Mesendoderm (in vitro differentiated cells): Measurements from ENCODE around the gene R3HDM2.
"Not testable (repeated sequence)": the region's sequence is repeated elsewhere in the genome, so short reads cannot be mapped to it uniquely, and the experiment has no call there.

ENCODE experiments used
- DNase-seq: peaks from one replicate; pipeline ENCODE4 v3.0.0; 2013
- H2AK5ac ChIP-seq: 2 replicates; pipeline ENCODE4 v1.6.1; 2013; ENCODE audit warnings: low read length, inconsistent platforms
- H2BK120ac ChIP-seq: 2 replicates; pipeline ENCODE4 v1.6.1; 2013; ENCODE audit warnings: low read depth, mild to moderate bottlenecking, low read length, moderate library complexity, mixed read lengths
- H2BK15ac ChIP-seq: replicated peaks from 2 replicates; pipeline ENCODE4 v1.6.1; 2013; ENCODE audit warnings: low read depth, mild to moderate bottlenecking, moderate library complexity
- H2BK5ac ChIP-seq: 2 replicates; pipeline ENCODE4 v1.6.1; 2013; ENCODE audit warnings: low read length, inconsistent platforms
- H3K18ac ChIP-seq: 2 replicates; pipeline ENCODE4 v1.6.1; 2013; ENCODE audit warnings: mild to moderate bottlenecking, low read length, mixed read lengths
- H3K23ac ChIP-seq: one replicate; pipeline ENCODE4 v1.6.1; 2013; ENCODE audit warnings: low read length
- H3K27ac ChIP-seq: 2 replicates; pipeline ENCODE4 v1.5.1; 2013; ENCODE audit warnings: low read depth, mild to moderate bottlenecking, inconsistent platforms, low read length, moderate library complexity
- H3K27me3 ChIP-seq: 2 replicates; pipeline ENCODE4 v1.6.1; 2013; ENCODE audit warnings: low read length, control low read depth, mild to moderate bottlenecking, inconsistent platforms; ENCODE audit not compliant: insufficient read depth, poor library complexity
- H3K36me3 ChIP-seq: 2 replicates; pipeline ENCODE4 v1.6.1; 2013; ENCODE audit warnings: low read length, inconsistent platforms; ENCODE audit not compliant: control insufficient read depth, insufficient read depth
- H3K4ac ChIP-seq: one replicate; pipeline ENCODE4 v1.6.1; 2013; ENCODE audit warnings: low read depth, mild to moderate bottlenecking, low read length, moderate library complexity
- H3K4me1 ChIP-seq: 2 replicates; pipeline ENCODE4 v1.6.1; 2013; ENCODE audit warnings: low read depth, low read length, inconsistent platforms; ENCODE audit not compliant: control insufficient read depth
- H3K4me2 ChIP-seq: 2 replicates; pipeline ENCODE4 v1.6.1; 2013; ENCODE audit warnings: low read length
- H3K4me3 ChIP-seq: 2 replicates; pipeline ENCODE4 v1.5.1; 2013; ENCODE audit warnings: mild to moderate bottlenecking, low read length
- H3K56ac ChIP-seq: one replicate; pipeline ENCODE4 v1.6.1; 2013; ENCODE audit warnings: low read length
- H3K79me1 ChIP-seq: 2 replicates; pipeline ENCODE4 v1.6.1; 2013; ENCODE audit warnings: low read length, inconsistent platforms
- H3K79me2 ChIP-seq: 2 replicates; pipeline ENCODE4 v1.6.1; 2013; ENCODE audit warnings: mild to moderate bottlenecking, low read length; ENCODE audit not compliant: control insufficient read depth, insufficient read depth
- H3K9ac ChIP-seq: 2 replicates; pipeline ENCODE4 v1.6.1; 2013; ENCODE audit warnings: low read length, inconsistent platforms
- H4K5ac ChIP-seq: one replicate; pipeline ENCODE4 v1.6.1; 2013; ENCODE audit warnings: low read length
- H4K8ac ChIP-seq: one replicate; pipeline ENCODE4 v1.6.1; 2013; ENCODE audit warnings: low read depth, mild to moderate bottlenecking, control low read depth, low read length, moderate library complexity
- WGBS: extraction: QIAGEN DNeasy Blood & Tissue Kit; methylation state at CpG from one replicate; pipeline ENCODE4 v1.1.7; 2013; ENCODE audit warnings: low lambda C conversion rate, missing lambda C conversion rate; ENCODE audit not compliant: insufficient coverage; ENCODE audit errors: extremely low coverage; 5-methylcytosine and 5-hydroxymethylcytosine counted together

The R3HDM2 gene

GRCh38 chr12:57448669-57449068, 17.8 kb upstream of the R3HDM2 start:
- H2BK15ac ChIP-seq = no peak overlapping the region
- H3K27ac ChIP-seq = no peak overlapping the region
- H3K18ac ChIP-seq = no peak overlapping the region
- no peaks in the 10 kb centered on the region for H3K79me1 ChIP-seq
- no peak overlapping the region for H4K8ac ChIP-seq
- WGBS = no CpG with 5 or more reads among the region's 2 CpGs
- peaks cover 1% of the 10 kb centered on the region for H3K4me1 ChIP-seq
- no peak overlapping the region for H3K9ac ChIP-seq
- no peak overlapping the region for H3K4me3 ChIP-seq
- no peaks in the 10 kb centered on the region for H3K27me3 ChIP-seq
- no peak overlapping the region for H3K4me2 ChIP-seq
- H3K36me3 ChIP-seq = no peaks in the 10 kb centered on the region
- H3K23ac ChIP-seq = no peak overlapping the region
- H2BK5ac ChIP-seq = no peak overlapping the region
- no peak overlapping the region for H3K56ac ChIP-seq
- no peak overlapping the region for H4K5ac ChIP-seq
- no peak overlapping the region for H3K4ac ChIP-seq
- H2BK120ac ChIP-seq = no peak overlapping the region
- H2AK5ac ChIP-seq = no peak overlapping the region
- no peaks in the 10 kb centered on the region for H3K79me2 ChIP-seq
- no peak for DNase-seq

DNA sequence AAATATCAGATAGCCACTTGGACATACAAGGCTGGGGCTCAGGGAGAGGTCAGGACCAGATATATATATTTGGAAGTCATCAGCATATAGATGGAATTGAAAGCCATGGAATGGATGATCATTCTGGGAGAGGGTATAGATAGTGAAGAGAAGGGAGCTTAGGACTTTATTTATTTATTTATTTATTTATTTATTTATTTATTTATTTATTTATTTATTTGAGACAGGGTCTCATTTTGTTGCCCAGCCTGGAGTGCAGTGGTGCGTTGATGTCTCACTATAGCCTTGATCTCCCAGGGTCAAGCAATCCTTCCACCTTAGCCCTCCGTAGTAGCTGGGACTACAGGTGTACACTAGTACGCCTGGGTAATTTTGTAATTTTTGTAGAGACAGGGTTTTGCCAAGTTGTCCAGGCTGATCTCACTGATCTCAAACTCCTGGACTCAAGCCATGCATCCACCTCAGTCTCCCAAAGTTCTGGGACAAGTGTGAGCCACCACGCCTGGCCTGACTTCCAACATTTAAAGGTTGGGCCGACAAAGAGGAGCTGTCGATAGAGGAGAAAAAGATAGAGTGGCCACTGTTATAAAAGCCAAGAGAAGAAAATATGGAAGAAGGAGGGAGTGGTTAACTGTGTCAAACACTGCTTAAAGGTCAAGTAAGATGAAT, 15.6 kb upstream of the R3HDM2 start:
- no peaks in the 10 kb centered on the region for H3K4me1 ChIP-seq
- DNase-seq = no peak
- H2BK120ac ChIP-seq = no peak overlapping the region
- H3K36me3 ChIP-seq = no peaks in the 10 kb centered on the region
- H2AK5ac ChIP-seq = no peak overlapping the region
- H4K5ac ChIP-seq = no peak overlapping the region
- H3K23ac ChIP-seq = no peak overlapping the region
- no peak overlapping the region for H3K4me3 ChIP-seq
- H3K9ac ChIP-seq = no peak overlapping the region
- no peak overlapping the region for H4K8ac ChIP-seq
- no peak overlapping the region for H3K56ac ChIP-seq
- H3K18ac ChIP-seq = no peak overlapping the region
- no peak overlapping the region for H3K4me2 ChIP-seq
- H3K79me2 ChIP-seq = no peaks in the 10 kb centered on the region
- no peak overlapping the region for H3K27ac ChIP-seq
- WGBS = no CpG with 5 or more reads among the region's 6 CpGs
- H3K27me3 ChIP-seq = no peaks in the 10 kb centered on the region
- H2BK15ac ChIP-seq = no peak overlapping the region
- no peak overlapping the region for H2BK5ac ChIP-seq
- H3K79me1 ChIP-seq = no peaks in the 10 kb centered on the region
- H3K4ac ChIP-seq = no peak overlapping the region

DNA sequence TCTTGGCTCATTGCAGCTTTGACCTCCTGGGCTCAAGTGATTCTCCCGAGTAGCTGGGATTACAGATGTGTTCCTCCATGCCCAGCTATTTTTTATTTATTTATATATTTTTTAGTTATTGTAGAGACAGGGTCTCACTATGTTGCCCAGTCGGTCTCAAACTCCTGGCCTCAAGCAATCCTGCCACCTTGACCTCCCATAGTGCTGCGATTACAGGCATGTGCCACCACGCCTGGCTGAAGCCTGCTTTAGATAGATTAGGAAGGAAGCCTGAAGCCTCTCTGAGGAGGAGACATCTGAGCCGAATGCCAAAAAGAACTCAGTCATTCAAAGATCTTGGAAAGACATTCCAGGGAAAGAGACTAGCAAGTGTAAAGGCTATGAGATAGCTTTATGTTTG, 13.9 kb upstream of the R3HDM2 start:
- no CpG with 5 or more reads among the region's 5 CpGs for WGBS
- Histone ChIP-seq H2BK15ac (no peak overlapping the region), H3K4ac (no peak overlapping the region), H3K27ac (no peak overlapping the region), H3K56ac (no peak overlapping the region), H3K4me1 (no peaks in the 10 kb centered on the region), H3K4me3 (no peak overlapping the region), H4K5ac (no peak overlapping the region), H3K79me2 (no peaks in the 10 kb centered on the region), H3K4me2 (no peak overlapping the region), H3K27me3 (no peaks in the 10 kb centered on the region), H3K79me1 (no peaks in the 10 kb centered on the region), H3K9ac (no peak overlapping the region), H3K18ac (no peak overlapping the region), H3K36me3 (no peaks in the 10 kb centered on the region), H2BK120ac (no peak overlapping the region), H2BK5ac (no peak overlapping the region), H2AK5ac (no peak overlapping the region), H4K8ac (no peak overlapping the region), H3K23ac (no peak overlapping the region)
- DNase-seq = no peak

GRCh38 chr12:57444337-57444736, 13.5 kb upstream of the R3HDM2 start:
- not testable (repeated sequence) for H2BK15ac ChIP-seq, H3K36me3 ChIP-seq, H3K23ac ChIP-seq, H3K56ac ChIP-seq, H3K4ac ChIP-seq, H4K5ac ChIP-seq, H2BK5ac ChIP-seq, H3K18ac ChIP-seq, H3K79me1 ChIP-seq, H3K27ac ChIP-seq, H4K8ac ChIP-seq, H3K4me2 ChIP-seq, H3K4me1 ChIP-seq, H3K4me3 ChIP-seq, H2AK5ac ChIP-seq, DNase-seq, H3K79me2 ChIP-seq, H3K27me3 ChIP-seq, H3K9ac ChIP-seq, H2BK120ac ChIP-seq
- no CpG with 5 or more reads among the region's 6 CpGs for WGBS

- no peak overlapping the region for H3K4ac ChIP-seq
- DNase-seq = no peak
- no peak overlapping the region for H3K9ac ChIP-seq
- no peak overlapping the region for H3K18ac ChIP-seq
- H4K5ac ChIP-seq = no peak overlapping the region
- no peak overlapping the region for H4K8ac ChIP-seq
- H3K56ac ChIP-seq = no peak overlapping the region
- H3K4me2 ChIP-seq = no peak overlapping the region
- no peak overlapping the region for H2AK5ac ChIP-seq
- H3K4me1 ChIP-seq = no peaks in the 10 kb centered on the region
- no peak overlapping the region for H3K4me3 ChIP-seq
- no peaks in the 10 kb centered on the region for H3K36me3 ChIP-seq
- H2BK120ac ChIP-seq = no peak overlapping the region
- H3K27me3 ChIP-seq = no peaks in the 10 kb centered on the region
- no peak overlapping the region for H2BK15ac ChIP-seq
- H3K79me1 ChIP-seq = no peaks in the 10 kb centered on the region
- no peak overlapping the region for H3K27ac ChIP-seq
- no peaks in the 10 kb centered on the region for H3K79me2 ChIP-seq
- no CpG with 5 or more reads among the region's 1 CpG for WGBS
- H2BK5ac ChIP-seq = no peak overlapping the region
- no peak overlapping the region for H3K23ac ChIP-seq
Observed at GRCh38 chr12:57441846-57442427, 11.1 kb upstream of the R3HDM2 start.

- H4K5ac ChIP-seq, H3K4ac ChIP-seq, H3K9ac ChIP-seq, H2AK5ac ChIP-seq, H3K56ac ChIP-seq, H3K27ac ChIP-seq, H4K8ac ChIP-seq, H3K23ac ChIP-seq, H3K79me1 ChIP-seq, H3K18ac ChIP-seq, H2BK5ac ChIP-seq, DNase-seq, H3K4me3 ChIP-seq, H2BK15ac ChIP-seq, H3K27me3 ChIP-seq, H2BK120ac ChIP-seq, H3K4me1 ChIP-seq, H3K4me2 ChIP-seq, H3K79me2 ChIP-seq, H3K36me3 ChIP-seq: not testable (repeated sequence)
- WGBS = no CpG with 5 or more reads among the region's 2 CpGs
Observed at GRCh38 chr12:57441393-57441792, 10.6 kb upstream of the R3HDM2 start.
